PC-3 (cell line): Measurements from ENCODE around the gene ZNF319.

ENCODE experiments used
- CTCF ChIP-seq: fragments of 300-600 bp; sonication (generic); conservative IDR thresholded peaks from 2 replicates; pipeline ENCODE4 v1.5.1; 2017; ENCODE audit warnings: antibody characterized with exemption, low read depth, mild to moderate bottlenecking, low read length
- EZH2 ChIP-seq: fragments of 300-600 bp; sonication (generic); IDR thresholded peaks from one replicate; pipeline ENCODE4 v1.6.1; 2017; ENCODE audit warnings: antibody characterized with exemption, mild to moderate bottlenecking, low read length; ENCODE audit not compliant: unreplicated experiment
- EZH2phosphoT487 ChIP-seq: fragments of 300-600 bp; sonication (generic); IDR thresholded peaks from 2 replicates; pipeline ENCODE4 v1.6.1; 2018; ENCODE audit warnings: mild to moderate bottlenecking, antibody characterized with exemption, low read length, borderline replicate concordance

- TF ChIP-seq CTCF (no peak), EZH2 (no peak), EZH2phosphoT487 (no peak)
These were observed 49.1 kb downstream of the ZNF319 start for GRCh38 chr16:57951204-57951960.
